Measurements from ENCODE around the gene GFPT1. TPM values are rescaled to one million over a fixed set of nuclear protein-coding genes. Genes with fewer than 3 reads are reported as not detected.

GFPT1 gene
- total RNA-seq, 2 experiments from 2014 or later: 16.6 to 17.2 TPM

GRCh38 chr2:69395866-69396265 lies 8.8 kb upstream of the GFPT1 start:
- DNase-seq: no peak
- Mint-ChIP-seq H3K36me3 (ENCODE audit: low read depth) (peaks cover 21% of the 10 kb centered on the region), H3K4me1 (no peaks in the 10 kb centered on the region), H3K4me3 (no peak overlapping the region), H3K27ac (no peak overlapping the region), H3K27me3 (no peaks in the 10 kb centered on the region), H3K9me3 (no peaks in the 10 kb centered on the region)
- POLR2A ChIA-PET: no interaction called here
- CTCF ChIA-PET: no interaction called here

- Mint-ChIP-seq H3K9me3 (no peaks in the 10 kb centered on the region), H3K27me3 (no peaks in the 10 kb centered on the region), H3K4me3 (no peak overlapping the region), H3K27ac (no peak overlapping the region), H3K4me1 (no peaks in the 10 kb centered on the region), H3K36me3 (ENCODE audit: low read depth) (peaks cover 13% of the 10 kb centered on the region)
- ChIA-PET POLR2A (no interaction called here), CTCF (no interaction called here)
- DNase-seq: no peak
Measured at GRCh38 chr2:69393963-69394362, 6.9 kb upstream of the GFPT1 start.

GRCh38 chr2:69390471-69390870 lies 3.4 kb upstream of the GFPT1 start:
- no peaks in the 10 kb centered on the region for H3K9me3 Mint-ChIP-seq

GRCh38 chr2:69390001-69390400 lies 3.0 kb upstream of the GFPT1 start:
- Mint-ChIP-seq H3K4me1 (peaks cover 20% of the 10 kb centered on the region), H3K27ac (no peak overlapping the region), H3K4me3 (no peak overlapping the region), H3K36me3 (ENCODE audit: low read depth) (peaks cover 10% of the 10 kb centered on the region), H3K27me3 (no peaks in the 10 kb centered on the region), H3K9me3 (no peaks in the 10 kb centered on the region)
- DNase-seq: no peak
- CTCF ChIA-PET: no interaction called here
- POLR2A ChIA-PET: no interaction called here

More at GRCh38 chr2:69390471-69390870, 3.4 kb upstream of the GFPT1 start:
- DNase-seq: no peak
- H3K27ac Mint-ChIP-seq: no peak overlapping the region
- ChIA-PET CTCF (interaction anchor here (0.5 to 1.2 kb wide), 4 partner anchors 12 to 804 kb away, joined by 3 to 5 read pairs (median 3); no protein-coding TSS in a partner anchor), POLR2A (no interaction called here)
- peaks cover 20% of the 10 kb centered on the region for H3K4me1 Mint-ChIP-seq
- peaks cover 10% of the 10 kb centered on the region for H3K36me3 Mint-ChIP-seq (ENCODE audit: low read depth)
- no peaks in the 10 kb centered on the region for H3K27me3 Mint-ChIP-seq
- H3K4me3 Mint-ChIP-seq: no peak overlapping the region

- H3K36me3 Mint-ChIP-seq (ENCODE audit: low read depth): peaks cover 2% of the 10 kb centered on the region
- ChIA-PET CTCF (no interaction called here), POLR2A (interaction anchor here (0.7 kb wide), 1 partner anchor 39 kb away, joined by 6 read pairs; no protein-coding TSS in a partner anchor)
- peaks cover 24% of the 10 kb centered on the region for H3K4me1 Mint-ChIP-seq
- no peaks in the 10 kb centered on the region for H3K27me3 Mint-ChIP-seq
- no peaks in the 10 kb centered on the region for H3K9me3 Mint-ChIP-seq
- H3K27ac Mint-ChIP-seq: no peak overlapping the region
- no peak overlapping the region for H3K4me3 Mint-ChIP-seq
- DNase-seq: no peak
Measured at GRCh38 chr2:69389271-69389670, 2.2 kb upstream of the GFPT1 start.

- Mint-ChIP-seq H3K27me3 (no peaks in the 10 kb centered on the region), H3K36me3 (ENCODE audit: low read depth) (peaks cover 4% of the 10 kb centered on the region), H3K9me3 (no peaks in the 10 kb centered on the region), H3K27ac (peak overlapping the region; percentile 89), H3K4me3 (peak overlapping the region; percentile 84), H3K4me1 (peaks cover 31% of the 10 kb centered on the region)
- no peak for DNase-seq
- ChIA-PET CTCF (interaction anchor here (0.9 kb wide), 1 partner anchor 13 kb away, joined by 3 read pairs; no protein-coding TSS in a partner anchor), POLR2A (no interaction called here)
Measured at GRCh38 chr2:69387770-69388481, 899 bp upstream of the GFPT1 start.

- Mint-ChIP-seq H3K36me3 (ENCODE audit: low read depth) (peaks cover 11% of the 10 kb centered on the region), H3K27me3 (no peaks in the 10 kb centered on the region), H3K9me3 (no peaks in the 10 kb centered on the region), H3K4me1 (peaks cover 40% of the 10 kb centered on the region), H3K27ac (peak overlapping the region; percentile 89), H3K4me3 (peak overlapping the region; percentile 84)
- ChIA-PET CTCF (interaction anchor here (1.6 kb wide), 1 partner anchor 82 kb away, joined by 3 read pairs; no protein-coding TSS in a partner anchor), POLR2A (no interaction called here)
- DNase-seq: peak; percentile 6
Measured at GRCh38 chr2:69386360-69386759, 667 bp downstream of the GFPT1 start.

GRCh38 chr2:69385443-69386151 lies 1.4 kb downstream of the GFPT1 start:
- POLR2A ChIA-PET: no interaction called here
- Mint-ChIP-seq H3K27me3 (no peaks in the 10 kb centered on the region), H3K36me3 (ENCODE audit: low read depth) (peaks cover 11% of the 10 kb centered on the region), H3K4me1 (peaks cover 44% of the 10 kb centered on the region), H3K9me3 (no peaks in the 10 kb centered on the region), H3K27ac (peak overlapping the region; percentile 89), H3K4me3 (peak overlapping the region; percentile 84)
- DNase-seq: no peak
- CTCF ChIA-PET: interaction anchor here (1.1 to 1.6 kb wide), 2 partner anchors 51 to 82 kb away, joined by 3 read pairs; partner anchors contain the start of gene NFU1

- CTCF ChIA-PET: interaction anchor here (1.0 to 1.1 kb wide), 2 partner anchors 9 to 52 kb away, joined by 3 read pairs; partner anchors contain the start of gene NFU1
- no peaks in the 10 kb centered on the region for H3K9me3 Mint-ChIP-seq
- peaks cover 47% of the 10 kb centered on the region for H3K4me1 Mint-ChIP-seq
- H3K27me3 Mint-ChIP-seq: no peaks in the 10 kb centered on the region
- peaks cover 13% of the 10 kb centered on the region for H3K36me3 Mint-ChIP-seq (ENCODE audit: low read depth)
- H3K27ac Mint-ChIP-seq: no peak overlapping the region
- no peak overlapping the region for H3K4me3 Mint-ChIP-seq
- DNase-seq: no peak
- POLR2A ChIA-PET: no interaction called here
Measured at GRCh38 chr2:69384618-69385081, 2.4 kb downstream of the GFPT1 start.

- H3K9me3 Mint-ChIP-seq: no peaks in the 10 kb centered on the region
- no peak overlapping the region for H3K27ac Mint-ChIP-seq
- H3K27me3 Mint-ChIP-seq: no peaks in the 10 kb centered on the region
- peaks cover 13% of the 10 kb centered on the region for H3K36me3 Mint-ChIP-seq (ENCODE audit: low read depth)
- H3K4me1 Mint-ChIP-seq: peaks cover 47% of the 10 kb centered on the region
- no peak overlapping the region for H3K4me3 Mint-ChIP-seq
- ChIA-PET CTCF (interaction anchor here (0.6 to 1.0 kb wide), 2 partner anchors 8 to 1138 kb away, joined by 3 read pairs; no protein-coding TSS in a partner anchor), POLR2A (no interaction called here)
- DNase-seq: no peak
Measured at GRCh38 chr2:69383176-69383812, 3.7 kb downstream of the GFPT1 start.

GRCh38 chr2:69382547-69382946 lies 4.5 kb downstream of the GFPT1 start:
- no peak overlapping the region for H3K27ac Mint-ChIP-seq
- CTCF ChIA-PET: interaction anchor here (0.6 to 1.1 kb wide), 2 partner anchors 552 to 1138 kb away, joined by 3 read pairs; no protein-coding TSS in a partner anchor
- H3K36me3 Mint-ChIP-seq (ENCODE audit: low read depth): peaks cover 13% of the 10 kb centered on the region
- no peak overlapping the region for H3K4me3 Mint-ChIP-seq
- DNase-seq: no peak
- no peaks in the 10 kb centered on the region for H3K9me3 Mint-ChIP-seq
- H3K4me1 Mint-ChIP-seq: peaks cover 39% of the 10 kb centered on the region
- POLR2A ChIA-PET: no interaction called here
- H3K27me3 Mint-ChIP-seq: no peaks in the 10 kb centered on the region

GRCh38 chr2:69381337-69381737 lies 5.7 kb downstream of the GFPT1 start:
- Mint-ChIP-seq H3K9me3 (no peaks in the 10 kb centered on the region), H3K27me3 (no peaks in the 10 kb centered on the region), H3K4me3 (no peak overlapping the region), H3K27ac (no peak overlapping the region), H3K4me1 (peaks cover 38% of the 10 kb centered on the region), H3K36me3 (ENCODE audit: low read depth) (peaks cover 13% of the 10 kb centered on the region)
- no peak for DNase-seq
- CTCF ChIA-PET: interaction anchor here (0.5 to 1.1 kb wide), 2 partner anchors 9 to 550 kb away, joined by 3 read pairs; no protein-coding TSS in a partner anchor
- POLR2A ChIA-PET: no interaction called here

Measured in activated CD4-positive, alpha-beta T cell treated with anti-CD3 and anti-CD28 coated beads, Interleukin-2, amount 10 ng/mL, durations not matched to agents 7 days and 5 days (primary cell).